Measurements from ENCODE around the gene CNOT11. TPM values are rescaled to one million over a fixed set of nuclear protein-coding genes. Genes with fewer than 3 reads are reported as not detected.

The CNOT11 gene
- total and polyA plus RNA-seq, 2 of the 13 experiments (the other 11 are each of a cell fraction or from before 2014, with no cell fraction given): 114 to 209 TPM

- TF ChIP-seq, protein P1, sequence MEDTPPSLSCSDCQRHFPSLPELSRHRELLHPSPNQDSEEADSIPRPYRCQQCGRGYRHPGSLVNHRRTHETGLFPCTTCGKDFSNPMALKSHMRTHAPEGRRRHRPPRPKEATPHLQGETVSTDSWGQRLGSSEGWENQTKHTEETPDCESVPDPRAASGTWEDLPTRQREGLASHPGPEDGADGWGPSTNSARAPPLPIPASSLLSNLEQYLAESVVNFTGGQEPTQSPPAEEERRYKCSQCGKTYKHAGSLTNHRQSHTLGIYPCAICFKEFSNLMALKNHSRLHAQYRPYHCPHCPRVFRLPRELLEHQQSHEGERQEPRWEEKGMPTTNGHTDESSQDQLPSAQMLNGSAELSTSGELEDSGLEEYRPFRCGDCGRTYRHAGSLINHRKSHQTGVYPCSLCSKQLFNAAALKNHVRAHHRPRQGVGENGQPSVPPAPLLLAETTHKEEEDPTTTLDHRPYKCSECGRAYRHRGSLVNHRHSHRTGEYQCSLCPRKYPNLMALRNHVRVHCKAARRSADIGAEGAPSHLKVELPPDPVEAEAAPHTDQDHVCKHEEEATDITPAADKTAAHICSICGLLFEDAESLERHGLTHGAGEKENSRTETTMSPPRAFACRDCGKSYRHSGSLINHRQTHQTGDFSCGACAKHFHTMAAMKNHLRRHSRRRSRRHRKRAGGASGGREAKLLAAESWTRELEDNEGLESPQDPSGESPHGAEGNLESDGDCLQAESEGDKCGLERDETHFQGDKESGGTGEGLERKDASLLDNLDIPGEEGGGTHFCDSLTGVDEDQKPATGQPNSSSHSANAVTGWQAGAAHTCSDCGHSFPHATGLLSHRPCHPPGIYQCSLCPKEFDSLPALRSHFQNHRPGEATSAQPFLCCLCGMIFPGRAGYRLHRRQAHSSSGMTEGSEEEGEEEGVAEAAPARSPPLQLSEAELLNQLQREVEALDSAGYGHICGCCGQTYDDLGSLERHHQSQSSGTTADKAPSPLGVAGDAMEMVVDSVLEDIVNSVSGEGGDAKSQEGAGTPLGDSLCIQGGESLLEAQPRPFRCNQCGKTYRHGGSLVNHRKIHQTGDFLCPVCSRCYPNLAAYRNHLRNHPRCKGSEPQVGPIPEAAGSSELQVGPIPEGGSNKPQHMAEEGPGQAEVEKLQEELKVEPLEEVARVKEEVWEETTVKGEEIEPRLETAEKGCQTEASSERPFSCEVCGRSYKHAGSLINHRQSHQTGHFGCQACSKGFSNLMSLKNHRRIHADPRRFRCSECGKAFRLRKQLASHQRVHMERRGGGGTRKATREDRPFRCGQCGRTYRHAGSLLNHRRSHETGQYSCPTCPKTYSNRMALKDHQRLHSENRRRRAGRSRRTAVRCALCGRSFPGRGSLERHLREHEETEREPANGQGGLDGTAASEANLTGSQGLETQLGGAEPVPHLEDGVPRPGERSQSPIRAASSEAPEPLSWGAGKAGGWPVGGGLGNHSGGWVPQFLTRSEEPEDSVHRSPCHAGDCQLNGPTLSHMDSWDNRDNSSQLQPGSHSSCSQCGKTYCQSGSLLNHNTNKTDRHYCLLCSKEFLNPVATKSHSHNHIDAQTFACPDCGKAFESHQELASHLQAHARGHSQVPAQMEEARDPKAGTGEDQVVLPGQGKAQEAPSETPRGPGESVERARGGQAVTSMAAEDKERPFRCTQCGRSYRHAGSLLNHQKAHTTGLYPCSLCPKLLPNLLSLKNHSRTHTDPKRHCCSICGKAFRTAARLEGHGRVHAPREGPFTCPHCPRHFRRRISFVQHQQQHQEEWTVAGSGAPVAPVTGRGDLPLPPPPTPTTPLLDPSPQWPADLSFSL (CRISPR knock-in tag; IDR thresholded peaks at IDR 0.05): no peak
- TF ChIP-seq FIP1L1 (IDR thresholded peaks at IDR 0.05; ENCODE audit: borderline replicate concordance, insufficient read depth, low read depth, low read length) (no peak), KLF13 (CRISPR knock-in tag; IDR thresholded peaks at IDR 0.05) (no peak), POLR2AphosphoS2 (IDR thresholded peaks at IDR 0.05; ENCODE audit: low read depth, low read length) (no peak), ZNF790 (CRISPR knock-in tag; IDR thresholded peaks at IDR 0.05; ENCODE audit: borderline replicate concordance) (no peak), KLF15 (CRISPR knock-in tag; IDR thresholded peaks at IDR 0.05; ENCODE audit: borderline replicate concordance) (no peak), ZNF430 (CRISPR knock-in tag; IDR thresholded peaks at IDR 0.05) (no peak), REL (CRISPR knock-in tag; conservative IDR thresholded peaks at IDR 0.05) (no peak), ZNF296 (CRISPR knock-in tag; conservative IDR thresholded peaks at IDR 0.05) (no peak), ATF1 (CRISPR knock-in tag; IDR thresholded peaks at IDR 0.05) (0 out of 2 replicates have a peak, but pooled peaks have one; percentile 13), ZNF609 (CRISPR knock-in tag; IDR thresholded peaks at IDR 0.05; ENCODE audit: borderline replicate concordance) (0 out of 2 replicates have a peak, but pooled peaks have one; percentile 30), RBAK (CRISPR knock-in tag; IDR thresholded peaks at IDR 0.05) (no peak)
- TF ChIP-seq, protein P2, sequence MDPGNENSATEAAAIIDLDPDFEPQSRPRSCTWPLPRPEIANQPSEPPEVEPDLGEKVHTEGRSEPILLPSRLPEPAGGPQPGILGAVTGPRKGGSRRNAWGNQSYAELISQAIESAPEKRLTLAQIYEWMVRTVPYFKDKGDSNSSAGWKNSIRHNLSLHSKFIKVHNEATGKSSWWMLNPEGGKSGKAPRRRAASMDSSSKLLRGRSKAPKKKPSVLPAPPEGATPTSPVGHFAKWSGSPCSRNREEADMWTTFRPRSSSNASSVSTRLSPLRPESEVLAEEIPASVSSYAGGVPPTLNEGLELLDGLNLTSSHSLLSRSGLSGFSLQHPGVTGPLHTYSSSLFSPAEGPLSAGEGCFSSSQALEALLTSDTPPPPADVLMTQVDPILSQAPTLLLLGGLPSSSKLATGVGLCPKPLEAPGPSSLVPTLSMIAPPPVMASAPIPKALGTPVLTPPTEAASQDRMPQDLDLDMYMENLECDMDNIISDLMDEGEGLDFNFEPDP (CRISPR knock-in tag; conservative IDR thresholded peaks at IDR 0.05): no peak
- TF ChIP-seq, protein P3, sequence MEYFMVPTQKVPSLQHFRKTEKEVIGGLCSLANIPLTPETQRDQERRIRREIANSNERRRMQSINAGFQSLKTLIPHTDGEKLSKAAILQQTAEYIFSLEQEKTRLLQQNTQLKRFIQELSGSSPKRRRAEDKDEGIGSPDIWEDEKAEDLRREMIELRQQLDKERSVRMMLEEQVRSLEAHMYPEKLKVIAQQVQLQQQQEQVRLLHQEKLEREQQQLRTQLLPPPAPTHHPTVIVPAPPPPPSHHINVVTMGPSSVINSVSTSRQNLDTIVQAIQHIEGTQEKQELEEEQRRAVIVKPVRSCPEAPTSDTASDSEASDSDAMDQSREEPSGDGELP (IDR thresholded peaks at IDR 0.05; ENCODE audit: borderline replicate concordance, low read depth): no peak
These were observed 18.3 kb upstream of the CNOT11 start (continued) for GRCh38 chr2:101234169-101234938.

All from HepG2 (cell line).